HepG2 (cell line): ENCODE results near the gene C1RL.

ENCODE experiments used
- CEBPB ChIP-seq: IDR thresholded peaks from 2 replicates; pipeline ENCODE4 v1.6.1; 2011; ENCODE audit warnings: low read depth, low read length, improper control_type of control experiment, borderline replicate concordance
- ELK4 ChIP-seq: sonication (generic); formaldehyde crosslinking; IDR thresholded peaks from 2 replicates; pipeline ENCODE4 v1.9.0; 2021; ENCODE audit warnings: missing genetic modification reagents, borderline replicate concordance
- EZH2 ChIP-seq: conservative IDR thresholded peaks from 2 replicates; pipeline ENCODE4 v1.6.1; 2012; ENCODE audit warnings: mild to moderate bottlenecking, low read depth, low read length, moderate library complexity
- NR2C2 ChIP-seq: sonication (generic); formaldehyde crosslinking; IDR thresholded peaks from 2 replicates; pipeline ENCODE4 v1.4.0; 2020; ENCODE audit warnings: missing genetic modification reagents, mild to moderate bottlenecking, moderate library complexity, borderline replicate concordance
- TRIM24 ChIP-seq: sonication (generic); formaldehyde crosslinking; IDR thresholded peaks from 2 replicates; pipeline ENCODE4 v1.8.0; 2022; ENCODE audit warnings: mild to moderate bottlenecking, missing genetic modification reagents
- ZNF407 ChIP-seq: sonication (generic); formaldehyde crosslinking; IDR thresholded peaks from one replicate; pipeline ENCODE4 v1.5.1; 2020; ENCODE audit warnings: mild to moderate bottlenecking, missing genetic modification reagents; ENCODE audit errors: not compliant biosample characterization
- ZNF574 ChIP-seq: sonication (generic); formaldehyde crosslinking; IDR thresholded peaks from 2 replicates; pipeline ENCODE4 v1.4.0; 2020; ENCODE audit warnings: missing genetic modification reagents
- ZNF691 ChIP-seq: sonication (generic); formaldehyde crosslinking; IDR thresholded peaks from 2 replicates; pipeline ENCODE4 v1.4.0; 2020; ENCODE audit warnings: missing genetic modification reagents, low read depth, mild to moderate bottlenecking, borderline replicate concordance

GRCh38 chr12:7116916-7117315, 7.9 kb upstream of the C1RL start:
- no peak for TF ChIP-seq ZNF691
- TF ChIP-seq ELK4 (CRISPR knock-in tag), result no peak
- TF ChIP-seq CEBPB, result no peak
- TF ChIP-seq ZNF574 (CRISPR knock-in tag), result no peak
- no peak for TF ChIP-seq ZNF407 (CRISPR knock-in tag)
- TF ChIP-seq NR2C2 (CRISPR knock-in tag), result no peak
- no peak for TF ChIP-seq TRIM24 (CRISPR knock-in tag)
- TF ChIP-seq EZH2, result no peak
